ENCODE results near the gene WASHC3. TPM values are rescaled to one million over a fixed set of nuclear protein-coding genes. Genes with fewer than 3 reads are reported as not detected.

The WASHC3 gene
- polyA plus RNA-seq, 3 donors from 2014 or later = 63.4 to 94.3 (median 85.8) TPM

- no peaks in the 10 kb centered on the region for H3K4me1 Mint-ChIP-seq
- H3K27ac Mint-ChIP-seq = no peak overlapping the region
- H3K4me3 Mint-ChIP-seq = no peak overlapping the region
- no peak for DNase-seq
- H3K36me3 Mint-ChIP-seq = no peaks in the 10 kb centered on the region
- H3K9me3 Mint-ChIP-seq = no peaks in the 10 kb centered on the region
- peaks cover 3 to 7% (median 5%) of the 10 kb centered on the region in 3 donors for H3K27me3 Mint-ChIP-seq (ENCODE audit: low read depth in 3 of 3)
Measured at GRCh38 chr12:101982307-101982706, 79.5 kb downstream of the WASHC3 start.

- Mint-ChIP-seq H3K27me3 (ENCODE audit: low read depth in 3 of 3) (peaks cover 3 to 7% (median 5%) of the 10 kb centered on the region in 3 donors), H3K4me1 (no peaks in the 10 kb centered on the region), H3K9me3 (no peaks in the 10 kb centered on the region), H3K27ac (no peak overlapping the region), H3K36me3 (no peaks in the 10 kb centered on the region), H3K4me3 (no peak overlapping the region)
- DNase-seq = no peak
Measured at GRCh38 chr12:101981868-101982267, 79.9 kb downstream of the WASHC3 start.

GRCh38 chr12:101968770-101969169 lies 93.0 kb downstream of the WASHC3 start:
- no peak overlapping the region for H3K27ac Mint-ChIP-seq
- peaks cover 6 to 9% of the 10 kb centered on the region in 2 donors for H3K4me1 Mint-ChIP-seq
- no peaks in the 10 kb centered on the region for H3K36me3 Mint-ChIP-seq
- peaks cover 0 to 1% (median 0%) of the 10 kb centered on the region in 3 donors for H3K27me3 Mint-ChIP-seq (ENCODE audit: low read depth in 3 of 3)
- H3K9me3 Mint-ChIP-seq = peaks cover 0 to 3% (median 0%) of the 10 kb centered on the region in 6 donors
- H3K4me3 Mint-ChIP-seq = no peak overlapping the region
- no peak for DNase-seq

GRCh38 chr12:101967506-101967905 lies 94.3 kb downstream of the WASHC3 start:
- Mint-ChIP-seq H3K36me3 (no peaks in the 10 kb centered on the region), H3K9me3 (peaks cover 0 to 3% (median 0%) of the 10 kb centered on the region in 6 donors), H3K4me3 (no peak overlapping the region), H3K27me3 (ENCODE audit: low read depth in 3 of 3) (peaks cover 0 to 1% (median 0%) of the 10 kb centered on the region in 3 donors), H3K4me1 (peaks cover 6 to 9% of the 10 kb centered on the region in 2 donors), H3K27ac (no peak overlapping the region)
- DNase-seq = peak in 1 of 3 donors; percentile 3

GRCh38 chr12:101966496-101966895 lies 95.3 kb downstream of the WASHC3 start:
- Mint-ChIP-seq H3K9me3 (peaks cover 0 to 2% (median 0%) of the 10 kb centered on the region in 6 donors), H3K36me3 (no peaks in the 10 kb centered on the region), H3K4me3 (no peak overlapping the region), H3K4me1 (peaks cover 6 to 9% of the 10 kb centered on the region in 2 donors), H3K27me3 (ENCODE audit: low read depth in 3 of 3) (peaks cover 0 to 1% (median 0%) of the 10 kb centered on the region in 3 donors), H3K27ac (no peak overlapping the region)
- DNase-seq = no peak

- no peak overlapping the region for H3K4me3 Mint-ChIP-seq
- no peak overlapping the region for H3K27ac Mint-ChIP-seq
- H3K4me1 Mint-ChIP-seq = peaks cover 6 to 9% of the 10 kb centered on the region in 2 donors
- no peak for DNase-seq
- H3K9me3 Mint-ChIP-seq = peaks cover 0 to 6% (median 0%) of the 10 kb centered on the region in 6 donors
- H3K27me3 Mint-ChIP-seq (ENCODE audit: low read depth in 3 of 3) = peaks cover 2 to 4% (median 3%) of the 10 kb centered on the region in 3 donors
- peaks cover 0 to 4% (median 0%) of the 10 kb centered on the region in 3 donors for H3K36me3 Mint-ChIP-seq
Measured at GRCh38 chr12:101963697-101964096, 98.1 kb downstream of the WASHC3 start.

Other genes starting within 250 kb of the WASHC3 start
- gene GNPTAB, start 231.0 kb downstream of the WASHC3 start, polyA plus RNA-seq = 100 to 1,000 TPM; 155 to 253 (median 185) TPM
- 1 to 10 TPM; 2.1 to 7.6 (median 4.1) TPM for gene DRAM1, start 184.4 kb downstream of the WASHC3 start, polyA plus RNA-seq
- gene NUP37, start 58.1 kb upstream of the WASHC3 start, polyA plus RNA-seq = 10 to 100 TPM; 18.7 to 22.0 (median 20.0) TPM
- 10 to 100 TPM in 1 of 3 donors, 1 to 10 TPM in 2; 2.3 to 10.1 (median 2.5) TPM for gene PARPBP, start 58.2 kb upstream of the WASHC3 start, polyA plus RNA-seq
- gene PMCH, start 135.8 kb upstream of the WASHC3 start, polyA plus RNA-seq = not detected

All from immature natural killer cell (primary cell).